Left lung (tissue), 10 donors: ENCODE results near the gene CARD8. TPM values are rescaled to one million over a fixed set of nuclear protein-coding genes. Genes with fewer than 3 reads are reported as not detected.
"Not testable (repeated sequence)": the region's sequence is repeated elsewhere in the genome, so short reads cannot be mapped to it uniquely, and the experiment has no call there.

Experiments
- ATAC-seq: fragments of 200-7000 bp; cut with Tn5 transposase; one replicate; pipeline ENCODE4 v1.9.1; 2020; ENCODE audit warnings: moderate library complexity
- DNase-seq, 4 donors: peaks; one replicate each; pipeline ENCODE4 v3.0.0-alpha.2; 2013 to 2020
- H3K27ac ChIP-seq, 2 donors: fragments of 200-600 bp; sonication (generic) in 1 of 2; one replicate each; pipeline versions ENCODE4 v1.5.0 to v1.8.0; 2020 to 2021
- H3K27me3 ChIP-seq, 2 donors: fragments of 200-600 bp; sonication (generic) in 1 of 2; one replicate each; pipeline versions ENCODE4 v1.5.0 to v1.8.0; 2020 to 2021
- H3K36me3 ChIP-seq, 2 donors: fragments of 200-600 bp; sonication (generic) in 1 of 2; one replicate each; pipeline versions ENCODE4 v1.5.0 to v1.8.0; 2020 to 2021
- H3K4me1 ChIP-seq, 2 donors: fragments of 200-600 bp; one replicate each; pipeline ENCODE4 v1.8.0; 2021
- H3K4me3 ChIP-seq, 2 donors: fragments of 200-600 bp; sonication (generic) in 1 of 2; one replicate each; pipeline versions ENCODE4 v1.5.0 to v1.8.0; 2020 to 2021; ENCODE audit warnings: mild to moderate bottlenecking in 1 of 2
- H3K9me3 ChIP-seq, 2 donors: fragments of 200-600 bp; sonication (generic) in 1 of 2; one replicate each; pipeline versions ENCODE4 v1.5.0 to v1.8.0; 2020 to 2021
- intact Hi-C, 2 donors: fragments of 100-400 bp; cut with DNase I; formaldehyde crosslinking; loops; one replicate each; pipeline versions ENCODE4 v1.11.2 to v1.14.2; 2022
- polyA plus RNA-seq, 6 donors: library from polyadenylated mRNA; unstranded; fragments of 120-200 nt; gene quantifications; one replicate each; pipeline ENCODE4 v1.2.1, GENCODE V29; 2013; ENCODE audit not compliant: insufficient read length in 6 of 6
- total RNA-seq, 2 donors: library from RNA; stranded (reverse); fragmentation: NEBNext Ultra II Directional; extraction: Animal tissue kit (Norgen Biotek cat#: 25700); gene quantifications; one replicate each; pipeline ENCODE4 v1.2.1, GENCODE V29; 2021
- TF ChIP-seq, protein P1 (sequence below), 2 donors: fragments of 200-600 bp; sonication (generic) in 1 of 2; IDR thresholded peaks; one replicate each; pipeline versions ENCODE4 v1.5.0 to v1.8.0; 2021; ENCODE audit warnings: antibody characterized with exemption in 2 of 2
- donor health status: DM: no; HTN: yes; CAD: no.
- donor health status: DM: no; HTN: no; CAD: no.

Gene CARD8
- total and polyA plus RNA-seq, 8 donors, result 51.3 to 92.3 (median 83.0) TPM

DNA sequence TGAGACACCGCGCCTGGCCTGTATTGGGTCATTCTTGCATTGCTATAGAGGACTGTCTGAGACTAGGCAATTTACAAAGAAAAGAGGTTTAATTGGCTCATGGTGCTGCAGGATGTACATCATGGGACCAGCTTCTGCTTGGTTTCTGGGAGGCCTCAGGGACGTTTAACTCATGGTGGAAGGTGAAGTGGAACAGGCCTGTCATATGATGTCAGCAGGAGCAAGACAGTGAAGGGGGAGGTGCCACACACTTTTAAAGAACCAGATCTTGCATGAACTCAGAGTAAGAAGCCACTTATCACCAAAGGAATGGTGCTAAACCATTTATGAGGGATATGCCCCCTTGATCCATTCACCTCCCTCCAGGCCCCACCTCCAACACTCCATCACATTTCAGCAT lies 18.7 kb downstream of the CARD8 start:
- no peak overlapping the region for H3K27ac ChIP-seq
- H3K4me1 ChIP-seq, result no peaks in the 10 kb centered on the region
- intact Hi-C loops, result no loop called here
- H3K4me3 ChIP-seq, result no peak overlapping the region
- H3K9me3 ChIP-seq, result no peaks in the 10 kb centered on the region
- ATAC-seq (no peak), DNase-seq (no peak)
- H3K36me3 ChIP-seq, result peaks cover 0 to 100% of the 10 kb centered on the region in 2 donors
- TF ChIP-seq, protein P1, sequence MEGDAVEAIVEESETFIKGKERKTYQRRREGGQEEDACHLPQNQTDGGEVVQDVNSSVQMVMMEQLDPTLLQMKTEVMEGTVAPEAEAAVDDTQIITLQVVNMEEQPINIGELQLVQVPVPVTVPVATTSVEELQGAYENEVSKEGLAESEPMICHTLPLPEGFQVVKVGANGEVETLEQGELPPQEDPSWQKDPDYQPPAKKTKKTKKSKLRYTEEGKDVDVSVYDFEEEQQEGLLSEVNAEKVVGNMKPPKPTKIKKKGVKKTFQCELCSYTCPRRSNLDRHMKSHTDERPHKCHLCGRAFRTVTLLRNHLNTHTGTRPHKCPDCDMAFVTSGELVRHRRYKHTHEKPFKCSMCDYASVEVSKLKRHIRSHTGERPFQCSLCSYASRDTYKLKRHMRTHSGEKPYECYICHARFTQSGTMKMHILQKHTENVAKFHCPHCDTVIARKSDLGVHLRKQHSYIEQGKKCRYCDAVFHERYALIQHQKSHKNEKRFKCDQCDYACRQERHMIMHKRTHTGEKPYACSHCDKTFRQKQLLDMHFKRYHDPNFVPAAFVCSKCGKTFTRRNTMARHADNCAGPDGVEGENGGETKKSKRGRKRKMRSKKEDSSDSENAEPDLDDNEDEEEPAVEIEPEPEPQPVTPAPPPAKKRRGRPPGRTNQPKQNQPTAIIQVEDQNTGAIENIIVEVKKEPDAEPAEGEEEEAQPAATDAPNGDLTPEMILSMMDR (IDR thresholded peaks at IDR 0.05), result no peak
- no peaks in the 10 kb centered on the region for H3K27me3 ChIP-seq

DNA sequence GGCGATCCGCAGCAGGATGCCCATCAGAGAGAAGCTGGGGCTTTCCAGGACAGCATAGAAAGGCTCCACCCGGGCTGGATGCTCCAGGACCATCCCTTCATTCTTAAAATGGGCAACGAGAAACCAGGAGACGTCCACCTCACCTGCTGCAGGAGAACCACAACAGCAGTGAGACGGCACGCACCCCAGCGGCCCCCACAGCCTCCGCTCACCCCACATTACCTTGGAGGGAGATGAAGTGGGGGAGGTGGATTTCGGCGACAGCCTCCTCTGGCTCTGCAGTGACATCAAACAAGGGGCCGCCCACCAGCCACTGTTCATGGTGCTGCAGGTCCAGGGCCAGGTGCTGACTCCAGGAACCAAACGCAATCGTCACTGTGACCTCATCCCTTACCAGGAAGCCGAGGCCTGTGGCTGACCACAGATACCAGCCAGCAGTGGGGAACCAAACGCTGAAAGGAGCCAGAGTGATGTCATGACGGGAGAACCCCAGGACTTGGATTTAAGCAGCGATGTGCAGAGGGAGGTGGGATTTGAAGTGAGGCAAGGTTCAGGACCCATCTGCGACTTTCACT lies 25.1 kb downstream of the CARD8 start:
- Histone ChIP-seq H3K27ac (no peak overlapping the region), H3K36me3 (peaks cover 0 to 99% of the 10 kb centered on the region in 2 donors), H3K4me1 (no peaks in the 10 kb centered on the region), H3K9me3 (no peaks in the 10 kb centered on the region), H3K4me3 (no peak overlapping the region), H3K27me3 (no peaks in the 10 kb centered on the region)
- ATAC-seq, result no peak
- TF ChIP-seq, protein P1 (IDR thresholded peaks at IDR 0.05), result no peak
- intact Hi-C loops, result no loop called here
- no peak for DNase-seq

DNA sequence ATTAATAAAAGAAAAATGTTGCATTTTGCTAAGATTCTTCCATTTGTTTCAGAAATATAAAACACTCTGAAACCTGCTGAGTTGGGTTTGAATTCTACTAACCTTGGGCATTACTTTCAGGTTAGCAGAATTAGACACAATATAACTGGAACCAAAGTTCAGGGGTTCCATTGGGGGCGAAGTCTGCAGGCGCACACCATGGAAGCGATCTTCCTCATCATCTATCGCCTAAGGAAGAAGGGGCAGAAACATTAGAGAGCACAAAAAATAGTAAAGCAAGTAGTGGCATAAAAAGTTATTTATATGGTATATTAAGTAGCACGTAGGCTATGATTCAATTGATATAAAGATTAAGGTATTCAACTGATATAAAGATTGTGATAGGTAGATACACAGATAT lies 34.1 kb downstream of the CARD8 start:
- Histone ChIP-seq H3K9me3 (no peaks in the 10 kb centered on the region), H3K27ac (no peak overlapping the region), H3K36me3 (peaks cover 0 to 97% of the 10 kb centered on the region in 2 donors), H3K4me1 (no peaks in the 10 kb centered on the region), H3K4me3 (no peak overlapping the region), H3K27me3 (no peaks in the 10 kb centered on the region)
- intact Hi-C loops, result no loop called here
- no peak for DNase-seq
- no peak for ATAC-seq
- TF ChIP-seq, protein P1 (IDR thresholded peaks at IDR 0.05), result no peak

DNA sequence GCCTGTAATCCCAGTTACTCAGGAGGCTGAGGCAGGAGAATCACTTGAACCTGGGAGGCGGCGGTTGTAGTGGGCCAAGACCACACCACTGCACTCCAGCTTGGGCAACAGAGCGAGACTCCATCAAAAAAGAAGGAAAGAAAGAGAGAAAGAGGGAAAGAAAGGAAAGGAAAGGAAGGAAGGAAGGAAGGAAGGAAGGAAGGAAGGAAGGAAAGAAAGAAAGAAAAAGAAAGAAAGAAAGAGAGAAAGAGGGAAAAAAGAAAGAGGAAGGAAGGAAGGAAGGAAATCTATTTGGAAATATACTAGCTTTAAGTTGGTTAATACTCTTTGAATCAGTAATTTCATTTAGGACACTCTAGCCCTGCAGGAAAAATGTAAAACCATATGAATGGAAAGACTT lies 34.9 kb downstream of the CARD8 start:
- H3K27me3 ChIP-seq, intact Hi-C loops, DNase-seq, H3K4me1 ChIP-seq, H3K27ac ChIP-seq, H3K4me3 ChIP-seq, ATAC-seq, H3K9me3 ChIP-seq: not testable (repeated sequence)
- peaks cover 0 to 97% of the 10 kb centered on the region in 2 donors for H3K36me3 ChIP-seq

DNA sequence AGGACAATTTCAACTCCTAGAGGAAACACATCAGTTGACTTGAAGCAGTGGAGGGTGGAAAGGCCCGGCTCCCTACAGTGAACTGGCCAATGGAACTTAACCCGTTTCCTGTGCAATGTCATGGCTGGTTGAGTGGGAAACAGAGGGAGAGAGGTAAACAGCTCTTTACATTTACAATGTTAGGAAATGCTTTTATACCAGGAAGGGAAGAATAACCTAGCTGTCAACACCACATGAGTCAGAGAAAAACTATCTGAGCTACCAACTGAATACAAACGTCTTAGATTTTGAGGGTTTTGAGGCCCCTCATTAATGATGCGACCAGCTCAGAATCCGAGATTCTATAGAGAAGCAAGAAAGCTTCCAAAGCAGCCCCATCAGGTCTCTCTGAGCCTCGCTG lies 36.7 kb downstream of the CARD8 start:
- ATAC-seq (no peak), DNase-seq (no peak)
- intact Hi-C loops, result no loop called here

More for the DNA sequence above, 36.7 kb downstream of the CARD8 start:
- H3K27me3 ChIP-seq, result no peaks in the 10 kb centered on the region
- H3K27ac ChIP-seq, result no peak overlapping the region
- no peaks in the 10 kb centered on the region for H3K4me1 ChIP-seq
- no peak overlapping the region for H3K4me3 ChIP-seq
- H3K36me3 ChIP-seq, result peaks cover 0 to 99% of the 10 kb centered on the region in 2 donors
- TF ChIP-seq, protein P1 (IDR thresholded peaks at IDR 0.05), result no peak
- no peaks in the 10 kb centered on the region for H3K9me3 ChIP-seq
